Neural progenitor cell (in vitro differentiated cells): ENCODE data around the gene LCA5L.

Experiments
- CTCF ChIP-seq: fragments of 200-600 bp; sonication (generic); IDR thresholded peaks from 2 replicates; pipeline ENCODE4 v1.5.1; 2017; ENCODE audit warnings: antibody characterized with exemption, mild to moderate bottlenecking
- EZH2 ChIP-seq: fragments of 200-600 bp; sonication (generic); IDR thresholded peaks from 2 replicates; pipeline ENCODE4 v1.6.1; 2017; ENCODE audit warnings: antibody characterized with exemption, mild to moderate bottlenecking, moderate library complexity
- EZH2phosphoT487 ChIP-seq: fragments of 200-600 bp; sonication (generic); IDR thresholded peaks from 2 replicates; pipeline ENCODE4 v1.6.1; 2017; ENCODE audit warnings: antibody characterized with exemption

- TF ChIP-seq CTCF (no peak), EZH2 (no peak), EZH2phosphoT487 (no peak)
These were observed 6.8 kb upstream of the LCA5L start for GRCh38 chr21:39452207-39452969.
